Activated T-helper 1 cell treated with anti-CD3 and anti-CD28 coated beads, Interleukin-2, amount 50 U/mL, for 16 hours (primary cell): ENCODE measurements around the gene RGPD6.
"Not testable (repeated sequence)": the region's sequence is repeated elsewhere in the genome, so short reads cannot be mapped to it uniquely, and the experiment has no call there.

Experiments
- DNase-seq, 2 donors: peaks; one replicate each; pipeline ENCODE4 v3.0.0-alpha.2; 2020; ENCODE audit warnings: low read depth in 1 of 2, low spot score in 1 of 2

The RGPD6 gene

GRCh38 chr2:110481200-110481599 lies 95.8 kb downstream of the RGPD6 start:
- not testable (repeated sequence) for DNase-seq

- not testable (repeated sequence) for DNase-seq
These were observed 96.9 kb downstream of the RGPD6 start for GRCh38 chr2:110480084-110480483.

- not testable (repeated sequence) for DNase-seq
These were observed 99.7 kb downstream of the RGPD6 start for GRCh38 chr2:110477370-110477769.

GRCh38 chr2:110476952-110477351 lies 100.1 kb downstream of the RGPD6 start:
- not testable (repeated sequence) for DNase-seq

GRCh38 chr2:110475627-110476359 lies 101.2 kb downstream of the RGPD6 start:
- DNase-seq: not testable (repeated sequence)

GRCh38 chr2:110474898-110475297 lies 102.1 kb downstream of the RGPD6 start:
- DNase-seq: not testable (repeated sequence)

- DNase-seq: not testable (repeated sequence)
These were observed 104.0 kb downstream of the RGPD6 start for GRCh38 chr2:110473059-110473358.

- DNase-seq: not testable (repeated sequence)
These were observed 104.6 kb downstream of the RGPD6 start, which contains the start of gene LIMS4 for GRCh38 chr2:110472171-110473058. LIMS4 (minus strand) TSS chr2:110472816; CDS start chr2:110472778, 38 bp downstream.

GRCh38 chr2:110468921-110469320 lies 108.1 kb downstream of the RGPD6 start:
- not testable (repeated sequence) for DNase-seq

GRCh38 chr2:110465312-110465711 lies 111.7 kb downstream of the RGPD6 start:
- DNase-seq: not testable (repeated sequence)
